Skin epidermis (tissue), 12 donors: ENCODE measurements around the gene TNFRSF25.

Source experiments
- H3K27ac ChIP-seq, 21 experiments: fragments of 200-600 bp; sonication (generic) in 11 of 21; one replicate each; pipeline ENCODE4 v1.5.0; 2020; ENCODE audit warnings: mild to moderate bottlenecking in 3 of 21, inconsistent platforms in 2 of 21, moderate library complexity in 2 of 21
- H3K4me3 ChIP-seq, 7 experiments: fragments of 200-600 bp; sonication (generic) in 2 of 7; one replicate each; pipeline ENCODE4 v1.5.0; 2020; ENCODE audit warnings: inconsistent platforms in 2 of 7, mild to moderate bottlenecking in 2 of 7, moderate library complexity in 1 of 7

TNFRSF25 gene

GRCh38 chr1:6472391-6472790 lies 6.4 kb upstream of the TNFRSF25 start:
- Histone ChIP-seq H3K4me3 (no peak overlapping the region), H3K27ac (peak overlapping the region in 14 of 21 experiments; percentile 9 to 83 (median 54))

DNA sequence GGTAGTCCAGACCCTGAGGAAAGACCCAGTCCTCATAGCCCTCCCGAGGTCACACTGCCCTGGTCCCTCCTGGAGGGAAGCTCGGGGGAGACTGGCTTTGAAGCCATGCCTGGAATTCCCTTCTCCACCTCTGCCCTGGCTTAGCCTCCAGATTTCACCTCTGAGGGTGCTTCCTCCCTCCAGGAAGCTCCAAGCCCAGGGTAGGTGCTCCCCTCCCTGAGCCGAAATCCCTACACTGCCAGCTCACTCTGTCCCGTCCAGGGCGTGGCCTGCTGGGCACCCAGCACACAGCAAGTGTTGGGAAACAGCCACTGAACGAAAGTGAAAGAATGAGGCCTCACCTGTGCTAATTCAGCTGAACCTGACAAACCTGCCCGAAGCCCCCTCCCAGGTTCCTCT lies 6.0 kb upstream of the TNFRSF25 start:
- Histone ChIP-seq H3K4me3 (no peak overlapping the region), H3K27ac (peak overlapping the region in 17 of 21 experiments; percentile 10 to 83 (median 70))

DNA sequence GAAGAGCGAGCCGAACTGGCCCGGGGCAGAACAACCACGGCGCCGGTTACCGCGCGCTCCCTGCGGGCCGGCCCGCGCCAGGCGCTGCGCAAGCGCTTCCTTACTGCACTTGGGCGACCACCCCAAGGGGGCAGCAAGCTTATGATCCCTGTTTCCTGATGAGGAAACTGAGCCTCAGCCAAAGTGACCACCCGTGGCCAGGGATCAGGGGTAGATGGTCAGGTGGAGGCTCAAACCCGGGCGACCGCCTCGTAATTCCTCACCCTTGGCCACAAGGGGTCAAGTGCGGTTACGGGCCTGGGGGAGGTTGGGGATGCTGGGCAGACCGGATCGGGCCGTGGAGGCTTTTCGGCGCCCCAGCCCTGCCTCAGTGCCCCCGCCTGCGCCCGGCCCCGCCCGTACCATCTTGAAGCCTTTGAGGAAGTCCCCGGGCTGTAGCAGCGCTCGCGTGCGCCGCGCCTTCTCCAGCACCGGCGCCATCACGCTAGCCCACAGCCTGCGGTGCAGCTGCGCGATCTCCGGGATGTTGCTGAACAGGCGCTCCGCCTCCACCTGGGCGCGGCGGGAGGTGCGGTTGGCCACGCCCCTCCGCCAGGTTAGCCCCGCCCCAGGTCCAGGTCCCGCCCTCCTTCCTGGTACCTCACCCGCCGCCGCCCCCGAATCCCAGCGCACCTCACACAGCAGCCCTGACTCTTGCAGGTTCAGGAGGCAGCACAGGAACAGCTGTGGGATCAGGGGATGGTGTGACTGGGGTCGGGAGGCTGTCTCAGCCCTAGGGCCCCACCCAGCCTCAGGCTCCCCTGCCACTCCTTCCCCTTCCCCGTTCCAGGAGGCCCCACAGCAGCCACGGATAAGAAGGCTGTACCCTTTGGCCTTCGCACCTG lies 5.4 kb upstream of the TNFRSF25 start:
- Histone ChIP-seq H3K27ac (peak overlapping the region in 17 of 21 experiments; percentile 10 to 83 (median 70)), H3K4me3 (peak overlapping the region in 4 of 7 experiments; percentile 12 to 31 (median 24))

DNA sequence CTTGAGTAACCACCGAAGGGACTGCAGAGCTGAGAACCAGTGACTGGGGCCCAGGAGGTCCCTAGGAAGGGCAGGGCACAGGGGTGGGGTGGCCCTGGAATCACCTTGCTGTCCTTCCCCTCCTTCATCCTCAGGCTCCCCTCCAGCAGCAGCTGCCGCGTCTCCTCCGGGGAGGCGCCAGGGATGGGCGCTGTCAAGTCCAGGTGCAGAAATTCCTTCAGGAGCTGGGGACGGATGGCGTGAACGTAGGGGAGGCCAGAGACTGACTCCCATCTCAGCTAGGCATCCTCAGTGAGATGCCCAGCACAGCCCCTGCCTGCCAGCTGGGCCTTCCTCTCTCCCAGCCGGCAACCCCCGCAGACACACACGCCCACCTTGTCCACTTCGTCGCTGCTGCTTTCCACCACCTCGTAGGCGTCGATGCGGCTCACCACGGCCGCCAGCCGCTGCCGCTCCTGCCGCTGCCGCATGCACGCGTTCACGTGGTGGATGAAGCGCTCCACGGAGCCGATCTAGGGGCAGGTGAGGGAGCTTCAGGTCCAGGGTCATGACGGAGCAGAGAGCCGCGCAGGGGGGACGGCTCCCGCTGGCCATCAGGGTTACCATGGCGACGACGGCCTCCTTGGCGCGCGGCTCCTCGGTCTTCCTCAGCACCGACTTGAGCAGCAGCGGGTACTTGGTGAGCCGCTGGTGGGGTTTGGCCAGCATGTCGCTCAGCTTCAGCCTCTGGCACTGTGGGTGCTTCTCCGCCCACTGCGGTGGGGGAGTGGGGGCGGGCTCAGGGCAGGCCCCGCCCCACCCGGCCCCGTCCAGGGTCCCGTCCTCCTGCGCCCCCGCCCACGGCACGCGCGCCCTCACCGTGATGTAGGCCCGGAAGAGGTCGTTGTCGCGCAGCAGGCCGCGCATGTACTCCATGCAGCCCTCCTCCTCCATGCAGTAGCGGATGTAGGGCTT lies 4.4 kb upstream of the TNFRSF25 start:
- H3K4me3 ChIP-seq = peak overlapping the region in 3 of 7 experiments; percentile 12 to 27 (median 20)
- peak overlapping the region in 1 of 21 experiments; percentile 83 for H3K27ac ChIP-seq

DNA sequence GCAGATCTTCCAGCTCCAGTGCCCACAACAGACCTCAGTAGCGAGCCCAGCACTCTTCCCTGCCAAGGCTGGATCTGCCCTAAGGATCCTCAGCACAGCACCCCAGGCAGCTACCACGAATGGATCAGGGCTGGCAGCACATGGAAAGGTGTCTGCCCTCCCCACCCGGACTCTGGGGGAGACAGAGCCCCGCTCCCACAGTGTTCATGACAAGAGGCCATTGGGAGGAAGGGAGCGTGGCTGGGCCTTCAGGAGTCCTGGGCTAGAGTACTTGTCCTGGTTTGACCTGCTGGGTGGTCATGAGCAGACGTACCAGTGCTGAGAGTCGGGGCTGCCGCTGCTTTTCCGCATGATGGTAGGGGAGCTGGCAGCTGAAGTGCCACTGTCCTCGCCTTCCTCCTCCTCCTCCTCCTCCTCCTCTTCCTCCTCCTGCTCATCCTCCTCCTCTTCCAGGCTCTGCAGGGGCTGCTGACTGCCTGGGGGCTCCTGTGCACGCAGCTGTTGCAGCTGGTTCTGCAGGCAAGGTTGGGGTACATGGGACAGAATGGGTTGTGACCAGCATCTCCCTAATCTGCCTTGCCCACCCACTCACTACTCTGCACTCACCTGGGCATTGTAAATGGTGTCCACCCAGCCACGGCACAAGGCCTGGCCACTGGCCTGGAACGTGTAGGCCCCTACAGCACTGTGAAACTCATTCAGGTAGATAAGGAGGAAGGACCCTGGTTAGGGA lies 2.9 kb upstream of the TNFRSF25 start:
- Histone ChIP-seq H3K27ac (no peak overlapping the region), H3K4me3 (no peak overlapping the region)

DNA sequence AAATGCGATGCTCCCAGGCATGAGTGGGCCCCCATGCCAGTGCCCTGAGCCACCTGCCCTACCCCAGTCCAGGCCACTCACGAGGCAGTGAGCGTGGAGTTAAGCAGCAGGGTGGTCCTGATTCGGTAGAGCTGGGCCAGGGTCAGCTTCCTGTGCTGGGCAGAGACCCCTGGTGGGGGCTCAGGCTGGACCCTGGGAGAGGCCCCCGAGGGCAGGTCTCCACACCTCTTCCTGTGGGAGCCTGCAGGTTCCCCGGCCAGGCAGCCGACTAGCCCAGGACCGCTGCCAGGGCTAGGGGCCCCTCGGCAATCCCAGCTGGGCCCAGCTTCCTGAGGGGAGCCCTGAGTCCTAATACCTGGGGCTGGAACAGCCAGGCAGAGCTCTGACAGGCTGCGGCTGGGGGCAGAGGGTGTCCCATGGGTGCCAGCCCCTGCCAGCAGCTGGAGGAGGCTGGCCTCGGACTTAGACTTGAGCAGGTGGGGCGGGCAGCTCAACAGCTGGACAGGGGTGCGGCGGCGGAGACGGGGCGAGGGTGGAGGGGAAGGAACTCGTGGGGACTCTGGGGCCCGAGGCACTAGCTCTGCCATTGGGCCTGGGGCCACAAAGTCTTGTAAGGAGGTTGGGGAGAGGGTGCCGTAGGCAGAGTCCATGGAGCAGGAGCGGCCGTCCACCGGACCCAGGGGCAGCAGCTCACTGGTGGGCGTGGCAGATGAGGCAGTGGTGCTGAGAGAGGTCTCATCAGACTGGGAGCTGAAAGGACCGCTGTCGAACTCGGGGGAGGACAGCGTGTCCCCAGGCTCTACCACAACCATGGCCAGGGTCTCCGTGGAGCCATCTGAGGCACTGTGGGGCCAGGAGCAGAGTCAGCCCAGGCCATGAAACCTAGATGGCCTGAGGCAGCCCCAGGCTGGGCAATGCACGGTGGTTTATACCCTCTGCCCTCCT lies 2.0 kb upstream of the TNFRSF25 start:
- no peak overlapping the region for H3K27ac ChIP-seq
- H3K4me3 ChIP-seq = no peak overlapping the region

DNA sequence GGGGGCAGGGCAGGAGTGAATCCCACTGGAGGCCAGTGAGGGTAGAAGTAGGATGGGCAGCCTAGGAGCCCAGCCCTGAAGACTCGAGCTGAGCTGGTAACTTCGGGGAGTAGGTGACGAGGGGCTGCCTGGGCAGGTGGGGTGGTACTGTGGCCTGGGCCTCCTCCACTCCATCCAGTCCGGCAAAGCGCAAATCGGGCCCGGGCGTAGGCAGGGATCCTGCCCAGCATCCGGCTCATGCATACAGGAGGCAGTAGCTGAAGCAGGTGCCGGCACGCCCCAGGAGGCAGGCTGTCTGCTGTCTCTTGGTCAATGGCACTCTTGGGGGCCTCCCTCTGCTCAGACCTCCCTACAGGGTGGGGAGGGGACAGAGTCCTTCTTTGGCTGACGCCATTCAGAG lies 1.3 kb upstream of the TNFRSF25 start:
- Histone ChIP-seq H3K4me3 (no peak overlapping the region), H3K27ac (no peak overlapping the region)

DNA sequence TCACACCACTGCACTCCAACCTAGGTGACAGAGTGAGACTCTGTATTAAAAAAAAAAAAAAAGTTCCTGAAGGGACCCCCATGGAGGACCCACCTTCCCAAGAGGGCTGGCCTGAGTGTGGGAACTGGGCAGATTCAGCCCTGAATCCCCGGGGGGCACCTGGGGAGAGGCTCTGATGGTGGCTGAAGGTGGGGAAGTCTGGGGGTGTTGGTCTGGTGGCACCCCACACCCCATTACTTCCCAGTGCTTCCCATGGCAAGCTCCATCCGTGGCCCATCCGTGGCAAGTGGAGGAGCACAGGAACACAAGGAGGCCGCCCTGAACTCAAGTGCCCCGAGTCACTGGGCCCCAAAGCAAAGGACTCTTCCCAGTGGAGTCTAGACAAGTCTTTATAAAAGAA lies 778 bp upstream of the TNFRSF25 start:
- H3K27ac ChIP-seq = peak overlapping the region in 1 of 21 experiments; percentile 86
- H3K4me3 ChIP-seq = no peak overlapping the region

DNA sequence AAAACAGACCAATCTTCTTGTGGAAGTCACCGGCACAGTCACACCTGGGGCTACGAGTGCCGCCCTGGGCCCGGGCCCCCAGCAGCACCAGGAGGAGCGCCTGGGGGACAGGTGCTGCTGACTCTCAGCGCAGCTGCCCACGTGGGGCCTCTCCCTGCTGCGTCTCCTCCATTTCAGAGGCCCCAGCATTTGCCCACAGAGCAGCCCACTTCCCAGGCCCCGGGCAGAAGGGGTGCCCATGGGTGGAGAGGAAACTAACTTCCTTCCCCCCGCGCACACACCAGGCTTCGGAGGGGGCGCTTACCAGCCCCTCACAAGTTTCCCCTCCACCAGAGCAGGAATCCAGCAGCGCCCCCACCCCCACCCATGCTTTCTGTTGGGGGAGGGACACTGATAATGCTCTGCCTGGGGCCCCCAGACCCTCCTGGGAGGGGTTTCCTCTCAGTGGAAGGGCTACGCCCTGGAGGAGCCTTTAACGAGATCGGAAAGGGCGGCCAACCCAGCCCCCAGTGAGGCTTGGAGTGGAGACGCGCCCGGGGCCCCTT lies 440 bp downstream of the TNFRSF25 start:
- H3K27ac ChIP-seq = peak overlapping the region in 12 of 21 experiments; percentile 15 to 87 (median 65)
- H3K4me3 ChIP-seq = peak overlapping the region; percentile 15 to 43 (median 31)

GRCh38 chr1:6464915-6465314 lies 1.1 kb downstream of the TNFRSF25 start:
- H3K4me3 ChIP-seq = peak overlapping the region; percentile 15 to 43 (median 31)
- H3K27ac ChIP-seq = peak overlapping the region in 8 of 21 experiments; percentile 16 to 87 (median 81)

GRCh38 chr1:6464514-6464836 lies 1.5 kb downstream of the TNFRSF25 start:
- Histone ChIP-seq H3K4me3 (peak overlapping the region in 1 of 7 experiments; percentile 43), H3K27ac (peak overlapping the region in 3 of 21 experiments; percentile 82 to 87 (median 86))

GRCh38 chr1:6463120-6463412 lies 2.9 kb downstream of the TNFRSF25 start:
- peak overlapping the region in 1 of 21 experiments; percentile 23 for H3K27ac ChIP-seq
- no peak overlapping the region for H3K4me3 ChIP-seq

DNA sequence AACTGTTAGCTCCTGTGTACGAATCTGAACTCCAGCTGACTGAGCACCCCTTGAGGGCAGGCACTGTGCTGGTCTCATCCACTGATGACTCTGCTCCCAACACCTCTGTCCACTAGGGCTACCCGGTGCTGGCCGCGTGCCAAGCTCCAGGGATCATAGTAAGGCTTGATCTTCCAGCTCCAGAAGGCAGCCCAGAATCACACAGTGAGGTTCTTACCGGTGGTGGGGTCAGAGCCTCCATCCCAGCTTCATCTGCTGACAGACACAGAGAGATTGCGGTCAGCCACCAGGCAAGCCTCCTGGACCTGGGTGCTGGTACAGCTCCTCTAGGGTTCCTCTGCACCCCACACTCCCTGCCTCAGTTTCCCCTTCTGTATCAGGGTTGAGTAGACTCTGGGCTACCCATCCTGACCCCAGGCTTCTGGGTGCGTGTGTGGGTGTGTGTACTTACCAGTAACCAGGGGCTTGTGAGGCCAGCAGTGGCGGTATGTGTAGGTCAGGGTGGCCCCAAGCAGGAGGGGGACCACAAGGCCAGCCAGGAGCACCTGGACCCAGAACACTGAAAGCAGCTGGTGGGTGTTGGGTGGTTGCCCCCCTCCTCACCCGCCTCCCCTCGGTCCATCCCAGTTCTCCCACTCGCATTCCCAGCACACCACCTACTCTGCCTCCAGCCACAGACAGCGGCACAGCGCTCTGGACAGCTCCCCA lies 3.4 kb downstream of the TNFRSF25 start:
- Histone ChIP-seq H3K27ac (peak overlapping the region in 1 of 21 experiments; percentile 42), H3K4me3 (no peak overlapping the region)

DNA sequence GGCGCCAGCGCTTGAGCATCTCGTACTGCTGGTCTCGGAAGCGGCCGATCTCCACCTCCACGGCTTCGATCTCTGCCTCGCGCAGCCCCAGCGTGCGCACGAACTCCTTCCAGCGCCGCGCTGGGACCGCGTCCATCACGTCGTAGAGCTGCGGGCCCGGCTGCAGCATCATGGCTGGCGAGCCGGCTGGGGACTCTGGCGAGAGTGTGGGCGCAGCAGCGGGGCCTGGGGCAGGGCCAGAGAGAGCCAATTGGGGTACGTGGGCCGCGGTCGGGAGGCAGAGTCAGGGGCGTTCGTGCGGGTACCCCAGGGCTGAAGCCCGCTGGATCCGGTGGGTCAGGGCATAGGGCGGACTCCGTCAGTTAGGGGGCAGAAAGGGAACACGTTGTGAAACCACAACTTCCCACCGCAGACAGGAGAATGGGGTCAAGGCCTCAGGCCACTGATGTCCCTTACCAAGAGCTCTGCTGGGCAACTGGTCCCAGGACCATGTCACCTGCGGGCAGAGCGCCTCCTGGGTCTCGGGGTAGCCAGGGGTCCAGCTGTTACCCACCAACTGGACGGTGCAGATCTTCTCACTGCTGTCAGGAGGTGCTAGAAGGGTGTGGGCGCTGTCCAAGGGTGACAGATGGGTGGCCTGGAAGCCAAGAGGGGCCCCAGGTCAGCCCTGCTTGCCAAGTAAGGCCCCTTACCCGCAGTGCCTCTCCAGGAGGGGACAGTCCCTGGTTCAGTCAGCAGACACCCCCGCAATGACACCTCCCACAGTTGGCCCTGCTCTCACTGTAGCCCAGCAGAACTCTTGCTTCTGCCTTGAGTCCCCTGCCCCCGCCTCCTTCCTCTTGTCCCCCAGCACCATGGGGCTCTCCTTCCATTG lies 4.2 kb downstream of the TNFRSF25 start:
- no peak overlapping the region for H3K4me3 ChIP-seq
- peak overlapping the region in 3 of 21 experiments; percentile 42 to 85 (median 66) for H3K27ac ChIP-seq

- Histone ChIP-seq H3K4me3 (peak overlapping the region in 3 of 7 experiments; percentile 20 to 28 (median 25)), H3K27ac (peak overlapping the region in 14 of 21 experiments; percentile 4 to 91 (median 60))
Measured at GRCh38 chr1:6461051-6461530, 4.9 kb downstream of the TNFRSF25 start.

DNA sequence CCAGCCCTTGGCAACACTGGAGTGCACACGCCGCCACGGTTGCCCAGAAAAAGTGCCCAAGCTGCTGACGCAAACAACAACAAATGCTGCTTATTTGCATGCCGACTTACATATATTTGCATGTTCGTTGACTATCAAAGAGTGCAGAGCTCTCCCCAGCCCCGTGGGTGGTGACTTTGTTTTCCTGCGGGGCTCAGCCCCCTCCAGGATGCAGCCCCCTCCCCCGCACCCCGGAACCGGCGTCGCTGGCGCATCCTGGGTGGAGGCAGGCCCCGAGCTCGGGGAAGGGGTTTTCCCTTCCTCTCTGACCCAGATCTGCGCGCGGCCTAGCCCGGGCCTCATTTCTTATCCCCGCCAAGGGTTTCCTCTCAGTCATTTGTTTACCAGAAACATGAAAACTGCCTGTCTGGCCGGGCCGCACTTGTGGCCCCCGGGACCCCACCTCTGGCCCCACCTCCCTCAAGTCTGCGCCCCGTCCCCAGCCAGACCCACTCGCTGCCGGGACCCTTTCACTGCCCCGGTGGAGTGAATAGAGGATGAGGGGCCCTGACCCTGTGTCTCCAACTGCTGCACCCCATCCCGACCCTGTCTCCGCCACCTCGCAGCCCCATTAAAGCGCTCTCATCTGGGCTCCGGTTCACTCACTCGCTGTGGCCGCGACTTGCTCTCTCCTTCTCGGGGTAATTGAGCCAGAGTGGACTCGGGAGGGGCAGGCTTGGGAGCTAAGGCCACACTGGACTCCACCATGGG lies 5.5 kb downstream of the TNFRSF25 start:
- Histone ChIP-seq H3K4me3 (peak overlapping the region in 5 of 7 experiments; percentile 1 to 28 (median 20)), H3K27ac (peak overlapping the region in 16 of 21 experiments; percentile 4 to 91 (median 60))
